H1 (cell line): ENCODE data around the gene PLEKHO1. TPM values are rescaled to one million over a fixed set of nuclear protein-coding genes. Genes with fewer than 3 reads are reported as not detected.

Experiments used
- CTCF ChIA-PET: fragments of 300-600 bp; sonication (Branson Sonifier 250); formaldehyde crosslinking; loops from one replicate; lab custom pipeline; 2021; ENCODE audit not compliant: partially characterized antibody; lab: Charles Lee
- POLR2A ChIA-PET: fragments of 300-600 bp; sonication (Branson Sonifier 250); formaldehyde crosslinking; loops from one replicate; lab custom pipeline; 2021; ENCODE audit warnings: inconsistent platforms; ENCODE audit not compliant: partially characterized antibody; lab: Charles Lee
- DNase-seq, 2 experiments: peaks; one replicate each; pipeline versions ENCODE4 v3.0.0 to v3.0.0-alpha.2; 2010 to 2022; ENCODE audit warnings: low spot score in 2 of 2, low read depth in 1 of 2, mixed read lengths in 1 of 2
- FAIRE-seq: peaks from 2 replicates; lab custom pipeline; 2011; peaks lifted over from hg19 to GRCh38; lab: Jason Lieb, UNC
- H2AFZ ChIP-seq: 2 replicates; pipeline ENCODE4 v1.8.1; 2012; ENCODE audit warnings: low read length, inconsistent platforms
- H2AK5ac ChIP-seq: 2 replicates; pipeline ENCODE4 v1.6.1; 2013; ENCODE audit warnings: low read depth, low read length
- H2BK120ac ChIP-seq: replicated peaks from 2 replicates; pipeline ENCODE3; 2013; ENCODE audit warnings: low read depth, low read length, inconsistent platforms
- H2BK12ac ChIP-seq: 2 replicates; pipeline ENCODE4 v1.6.1; 2013; ENCODE audit warnings: low read depth, low read length
- H2BK15ac ChIP-seq: 2 replicates; pipeline ENCODE4 v1.6.1; 2013; ENCODE audit warnings: low read length
- H2BK20ac ChIP-seq: 2 replicates; pipeline ENCODE4 v1.6.1; 2013; ENCODE audit warnings: low read length
- H2BK5ac ChIP-seq: 2 replicates; pipeline ENCODE4 v1.6.1; 2013; ENCODE audit warnings: low read depth, low read length
- H3K14ac ChIP-seq: 2 replicates; pipeline ENCODE4 v1.6.1; 2013; ENCODE audit warnings: inconsistent platforms; ENCODE audit not compliant: insufficient read length
- H3K18ac ChIP-seq: 2 replicates; pipeline ENCODE4 v1.6.1; 2013; ENCODE audit warnings: low read length; ENCODE audit errors: extremely low read depth
- H3K23ac ChIP-seq: 2 replicates; pipeline ENCODE4 v1.6.1; 2013; ENCODE audit warnings: inconsistent platforms; ENCODE audit not compliant: insufficient read length
- H3K23me2 ChIP-seq: 2 replicates; pipeline ENCODE4 v1.6.1; 2013; ENCODE audit warnings: low read depth, low read length
- H3K27ac ChIP-seq: 2 replicates; pipeline ENCODE4 v1.6.1; 2011; ENCODE audit warnings: low read depth, low read length, inconsistent platforms
- H3K27me3 ChIP-seq, 4 experiments: replicated peaks in 1 of 4; 1 replicate in 1 of 4; 2 replicates in 3 of 4; pipeline versions ENCODE4 v1.6.1 to v1.8.1; 2011 to 2013; ENCODE audit warnings: low read length in 3 of 4, mild to moderate bottlenecking in 3 of 4, inconsistent platforms in 2 of 4, mixed read lengths in 2 of 4, moderate library complexity in 1 of 4; ENCODE audit not compliant: control insufficient read depth in 3 of 4, insufficient read depth in 3 of 4; ENCODE audit errors: extremely low read depth in 1 of 4
- H3K36me3 ChIP-seq, 4 experiments: 2 replicates each; pipeline versions ENCODE4 v1.6.1 to v1.8.1; 2011 to 2013; ENCODE audit warnings: mild to moderate bottlenecking in 4 of 4, low read length in 3 of 4, moderate library complexity in 2 of 4, control low read depth in 1 of 4, inconsistent platforms in 1 of 4; ENCODE audit not compliant: insufficient read depth in 4 of 4, control insufficient read depth in 2 of 4
- H3K4ac ChIP-seq: replicated peaks from 2 replicates; pipeline ENCODE3; 2013; ENCODE audit warnings: low read length, low read depth, mixed read lengths, inconsistent platforms; ENCODE audit not compliant: insufficient read length
- H3K4me1 ChIP-seq, 4 experiments: replicated peaks in 1 of 4; 1 replicate in 1 of 4; 2 replicates in 3 of 4; pipeline versions ENCODE4 v1.6.1 to v1.8.1; 2011 to 2013; ENCODE audit warnings: low read length in 3 of 4, inconsistent platforms in 2 of 4, mixed read lengths in 1 of 4; ENCODE audit not compliant: insufficient read depth in 4 of 4, control insufficient read depth in 3 of 4
- H3K4me2 ChIP-seq, 2 experiments: 2 replicates each; pipeline versions ENCODE4 v1.6.1 to v1.8.1; 2011 to 2013; ENCODE audit warnings: low read depth in 2 of 2, low read length in 2 of 2, control low read depth in 1 of 2, inconsistent platforms in 1 of 2, mild to moderate bottlenecking in 1 of 2; ENCODE audit not compliant: insufficient read depth in 1 of 2
- H3K4me3 ChIP-seq, 4 experiments: fragments of 200-600, 300-600 bp in 1 of 4; sonication (generic), shearing (Covaris generic), sonication (Bioruptor Twin) in 1 of 4; 2 replicates each; pipeline versions ENCODE4 v1.5.1 to v1.8.1; 2011 to 2016; ENCODE audit warnings: low read length in 4 of 4, low read depth in 3 of 4, control low read depth in 2 of 4, inconsistent platforms in 2 of 4, mild to moderate bottlenecking in 2 of 4, mixed read lengths in 1 of 4, moderate library complexity in 1 of 4; ENCODE audit not compliant: insufficient read depth in 2 of 4; ENCODE audit errors: extremely low read depth in 1 of 4
- H3K56ac ChIP-seq: replicated peaks from 2 replicates; pipeline ENCODE3; 2013; ENCODE audit warnings: low read depth, mild to moderate bottlenecking, mixed read lengths, low read length, inconsistent platforms; ENCODE audit not compliant: insufficient read length
- H3K79me1 ChIP-seq: 2 replicates; pipeline ENCODE4 v1.6.1; 2013; ENCODE audit warnings: low read depth, low read length, control low read depth
- H3K79me2 ChIP-seq, 2 experiments: 2 replicates each; pipeline versions ENCODE4 v1.6.1 to v1.8.1; 2012 to 2013; ENCODE audit warnings: low read length in 2 of 2, mild to moderate bottlenecking in 2 of 2, inconsistent platforms in 1 of 2; ENCODE audit not compliant: insufficient read depth in 2 of 2, control insufficient read depth in 1 of 2
- H3K9ac ChIP-seq, 4 experiments: replicated peaks in 1 of 4; 1 replicate in 1 of 4; 2 replicates in 3 of 4; pipeline versions ENCODE4 v1.6.1 to v1.8.1; 2011 to 2013; ENCODE audit warnings: low read depth in 3 of 4, low read length in 3 of 4, control low read depth in 2 of 4, mild to moderate bottlenecking in 2 of 4, moderate library complexity in 2 of 4, inconsistent platforms in 1 of 4; ENCODE audit errors: extremely low read depth in 1 of 4
- H3K9me3 ChIP-seq, 2 experiments: 2 replicates each; pipeline versions ENCODE4 v1.6.1 to v1.8.1; 2012 to 2013; ENCODE audit warnings: mild to moderate bottlenecking in 2 of 2, moderate library complexity in 2 of 2, control low read depth in 1 of 2, inconsistent platforms in 1 of 2, low read depth in 1 of 2, low read length in 1 of 2, mixed read lengths in 1 of 2; ENCODE audit not compliant: insufficient read depth in 2 of 2
- H4K20me1 ChIP-seq, 2 experiments: replicated peaks in 1 of 2; 2 replicates each; pipeline versions ENCODE3 to v1.8.1; 2011 to 2013; ENCODE audit warnings: inconsistent platforms in 2 of 2, low read length in 2 of 2, mild to moderate bottlenecking in 1 of 2; ENCODE audit not compliant: insufficient read depth in 2 of 2, control insufficient read depth in 1 of 2
- H4K5ac ChIP-seq: 2 replicates; pipeline ENCODE4 v1.6.1; 2013; ENCODE audit warnings: low read length, low read depth, mixed read lengths, inconsistent platforms; ENCODE audit not compliant: insufficient read length
- H4K8ac ChIP-seq: 2 replicates; pipeline ENCODE4 v1.8.0; 2013; ENCODE audit warnings: mild to moderate bottlenecking, moderate library complexity, low read length, inconsistent platforms; ENCODE audit not compliant: insufficient read depth; ENCODE audit errors: extremely low read depth
- H4K91ac ChIP-seq: replicated peaks from 2 replicates; pipeline ENCODE3; 2013; ENCODE audit warnings: low read length, mixed read lengths, inconsistent platforms; ENCODE audit not compliant: insufficient read length
- FOSL1 ChIP-seq: IDR thresholded peaks from 2 replicates; pipeline ENCODE4 v1.6.1; 2011; ENCODE audit warnings: mild to moderate bottlenecking, low read depth, low read length, moderate library complexity; ENCODE audit not compliant: insufficient read depth
- RAD21 ChIP-seq, 2 experiments: IDR thresholded peaks in 1 of 2; conservative IDR thresholded peaks in 1 of 2; 2 replicates each; pipeline ENCODE4 v1.6.1; 2011; ENCODE audit warnings: low read depth in 2 of 2, low read length in 2 of 2, improper control_type of control experiment in 1 of 2, inconsistent platforms in 1 of 2, mild to moderate bottlenecking in 1 of 2, moderate library complexity in 1 of 2
- polyA plus RNA-seq, 7 experiments: library from polyadenylated mRNA; depleted of rRNA in 3 of 7; stranded (reverse) in 5 of 7; unstranded in 2 of 7; fragments of >200 nt in 5 of 7; fragments of 200-250 nt in 2 of 7; gene quantifications; 1 replicate in 5 of 7; 2 replicates in 1 of 7; 4 replicates in 1 of 7; pipeline versions ENCODE4 v1.2.1 to v1.2.3, GENCODE V29; 2011 to 2013; ENCODE audit warnings: missing spikeins in 2 of 7, mixed read lengths in 2 of 7
- total RNA-seq: library from RNA; stranded (reverse); fragmentation: NEBNext Ultra II Directional; extraction: Animal tissue kit (Norgen Biotek cat#: 25700); gene quantifications from 2 replicates; pipeline ENCODE4 v1.2.1, GENCODE V29; 2021

PLEKHO1 gene
- total and polyA plus RNA-seq, 2 of the 8 experiments (the other 6 are each of a cell fraction or from before 2014, with no cell fraction given): 23.2 to 37.0 TPM

- Histone ChIP-seq H3K27ac (no peak overlapping the region), H4K91ac (no peak overlapping the region), H2AK5ac (no peak overlapping the region), H4K8ac (no peak overlapping the region), H2AFZ (no peak overlapping the region), H3K23me2 (peaks cover 1% of the 10 kb centered on the region; the same call in 1 of the 2 replicates), H3K4ac (no peak overlapping the region), H3K14ac (no peak overlapping the region), H2BK15ac (no peak overlapping the region), H3K56ac (no peak overlapping the region), H3K4me1 (no peaks in the 10 kb centered on the region), H4K5ac (no peak overlapping the region), H3K9ac (no peak overlapping the region), H2BK20ac (no peak overlapping the region), H3K27me3 (no peaks in the 10 kb centered on the region), H3K18ac (no peak overlapping the region), H4K20me1 (peaks cover 0 to 4% of the 10 kb centered on the region in 2 experiments), H3K9me3 (no peaks in the 10 kb centered on the region), H3K79me2 (no peaks in the 10 kb centered on the region), H3K36me3 (no peaks in the 10 kb centered on the region), H3K23ac (no peak overlapping the region), H3K4me2 (no peak overlapping the region), H2BK120ac (no peak overlapping the region), H3K4me3 (no peak overlapping the region), H2BK12ac (no peak overlapping the region), H3K79me1 (no peaks in the 10 kb centered on the region), H2BK5ac (no peak overlapping the region)
- no peak for TF ChIP-seq RAD21 (IDR thresholded peaks at IDR 0.05 in 1 of 2, conservative IDR thresholded peaks at IDR 0.05 in 1 of 2; ENCODE audit: low read depth in 2 of 2, low read length in 2 of 2)
- TF ChIP-seq FOSL1: no peak
- DNase-seq (no peak), FAIRE-seq (no peak)
- CTCF ChIA-PET: interaction anchor here (0.9 to 1.2 kb wide), 3 partner anchors 9 to 45 kb away, joined by 3 to 6 read pairs (median 3); partner anchors contain the start of gene PLEKHO1
- POLR2A ChIA-PET: interaction anchor here (1.2 kb wide), 1 partner anchor 22 kb away, joined by 3 read pairs; no protein-coding TSS in a partner anchor
Observed at GRCh38 chr1:150141452-150141851, 8.3 kb upstream of the PLEKHO1 start.
